H9 (cell line): ENCODE data around the gene EFCAB12. TPM values are rescaled to one million over a fixed set of nuclear protein-coding genes. Genes with fewer than 3 reads are reported as not detected.

Experiments used
- DNase-seq: peaks from one replicate; pipeline ENCODE4 v3.0.0-alpha.2; 2017
- H2AFZ ChIP-seq: one replicate; pipeline ENCODE4 v1.6.1; 2013; ENCODE audit warnings: mild to moderate bottlenecking, low read length, control low read depth, moderate library complexity
- H2AK5ac ChIP-seq: 2 replicates; pipeline ENCODE4 v1.6.1; 2013; ENCODE audit warnings: low read length, control low read depth, mixed read lengths; ENCODE audit not compliant: insufficient read length
- H2BK120ac ChIP-seq: one replicate; pipeline ENCODE4 v1.6.1; 2013; ENCODE audit warnings: low read depth, mild to moderate bottlenecking, low read length, control low read depth, inconsistent platforms; ENCODE audit not compliant: poor library complexity, severe bottlenecking
- H2BK12ac ChIP-seq: 2 replicates; pipeline ENCODE4 v1.6.1; 2013; ENCODE audit warnings: low read length, control low read depth, mixed read lengths, low read depth; ENCODE audit not compliant: insufficient read length
- H2BK15ac ChIP-seq: 2 replicates; pipeline ENCODE4 v1.6.1; 2013; ENCODE audit warnings: low read depth, low read length, control low read depth
- H2BK20ac ChIP-seq: one replicate; pipeline ENCODE4 v1.6.1; 2013; ENCODE audit warnings: low read depth, mild to moderate bottlenecking, low read length, control low read depth, inconsistent platforms; ENCODE audit not compliant: poor library complexity, severe bottlenecking
- H2BK5ac ChIP-seq: 2 replicates; pipeline ENCODE4 v1.6.1; 2013; ENCODE audit warnings: low read length, control low read depth, mixed read lengths; ENCODE audit not compliant: insufficient read length
- H3K14ac ChIP-seq: 2 replicates; pipeline ENCODE4 v1.6.1; 2013; ENCODE audit warnings: low read length, control low read depth; ENCODE audit not compliant: insufficient read depth
- H3K18ac ChIP-seq: 2 replicates; pipeline ENCODE4 v1.6.1; 2013; ENCODE audit warnings: low read depth, mild to moderate bottlenecking, mixed read lengths, low read length, control low read depth; ENCODE audit not compliant: insufficient read length
- H3K23ac ChIP-seq: 2 replicates; pipeline ENCODE4 v1.6.1; 2013; ENCODE audit warnings: low read length, control low read depth, mixed read lengths, low read depth; ENCODE audit not compliant: insufficient read length
- H3K23me2 ChIP-seq: 2 replicates; pipeline ENCODE4 v1.6.1; 2013; ENCODE audit warnings: low read depth, mild to moderate bottlenecking, mixed read lengths, low read length, control low read depth; ENCODE audit not compliant: insufficient read length, poor library complexity, severe bottlenecking
- H3K27ac ChIP-seq: 2 replicates; pipeline ENCODE4 v1.5.1; 2013; ENCODE audit warnings: low read length, control low read depth, mixed read lengths, low read depth; ENCODE audit not compliant: insufficient read length
- H3K27me3 ChIP-seq: 2 replicates; pipeline ENCODE4 v1.6.1; 2013; ENCODE audit warnings: low read length, control low read depth, inconsistent platforms; ENCODE audit not compliant: insufficient read depth
- H3K4ac ChIP-seq: 2 replicates; pipeline ENCODE4 v1.6.1; 2013; ENCODE audit warnings: low read depth, mild to moderate bottlenecking, control low read depth, inconsistent platforms, low read length, moderate library complexity
- H3K4me1 ChIP-seq: 2 replicates; pipeline ENCODE4 v1.6.1; 2013; ENCODE audit warnings: low read length, control low read depth, inconsistent platforms; ENCODE audit not compliant: insufficient read depth
- H3K4me2 ChIP-seq: 2 replicates; pipeline ENCODE4 v1.6.1; 2013; ENCODE audit warnings: low read length, control low read depth, mixed read lengths; ENCODE audit not compliant: insufficient read length, insufficient read depth
- H3K56ac ChIP-seq: 2 replicates; pipeline ENCODE4 v1.6.1; 2013; ENCODE audit warnings: low read depth, mild to moderate bottlenecking, mixed read lengths, low read length, control low read depth; ENCODE audit not compliant: insufficient read length
- H3K79me1 ChIP-seq: 2 replicates; pipeline ENCODE4 v1.6.1; 2013; ENCODE audit warnings: low read depth, mild to moderate bottlenecking, moderate library complexity, low read length, control low read depth, inconsistent platforms; ENCODE audit not compliant: insufficient read depth, poor library complexity, severe bottlenecking
- H3K79me2 ChIP-seq: 2 replicates; pipeline ENCODE4 v1.6.1; 2013; ENCODE audit warnings: low read length, control low read depth, inconsistent platforms; ENCODE audit not compliant: insufficient read depth
- H3K9ac ChIP-seq: 2 replicates; pipeline ENCODE4 v1.6.1; 2013; ENCODE audit warnings: low read length, control low read depth, mixed read lengths; ENCODE audit not compliant: insufficient read length; ENCODE audit errors: extremely low read depth
- H3K9me3 ChIP-seq: one replicate; pipeline ENCODE4 v1.6.1; 2013; ENCODE audit warnings: low read depth, low read length, inconsistent platforms; ENCODE audit not compliant: control insufficient read depth
- H3T11ph ChIP-seq: one replicate; pipeline ENCODE4 v1.6.1; 2013; ENCODE audit warnings: mild to moderate bottlenecking, low read length, control low read depth, inconsistent platforms
- H4K20me1 ChIP-seq: one replicate; pipeline ENCODE4 v1.6.1; 2013; ENCODE audit not compliant: control insufficient read depth, insufficient read length, insufficient read depth
- H4K5ac ChIP-seq: 2 replicates; pipeline ENCODE4 v1.6.1; 2013; ENCODE audit warnings: low read depth, mild to moderate bottlenecking, mixed read lengths, low read length, control low read depth; ENCODE audit not compliant: insufficient read length
- H4K8ac ChIP-seq: replicated peaks from 2 replicates; pipeline ENCODE4 v1.6.1; 2013; ENCODE audit warnings: low read length, control low read depth, mixed read lengths, low read depth; ENCODE audit not compliant: insufficient read length
- H4K91ac ChIP-seq: 2 replicates; pipeline ENCODE4 v1.6.1; 2013; ENCODE audit warnings: low read depth, mild to moderate bottlenecking, moderate library complexity, mixed read lengths, low read length, control low read depth; ENCODE audit not compliant: insufficient read length
- H3K27ac Mint-ChIP-seq, 3 experiments: 2 replicates in 2 of 3; 3 replicates in 1 of 3; pipeline ENCODE4 v1.8.0; 2020 to 2021; ENCODE audit warnings: mixed read lengths in 3 of 3, mild to moderate bottlenecking in 1 of 3, moderate library complexity in 1 of 3
- H3K27me3 Mint-ChIP-seq: 2 replicates; pipeline ENCODE4 v1.8.0; 2021; ENCODE audit warnings: low read depth, mild to moderate bottlenecking, moderate library complexity, mixed read lengths
- H3K36me3 Mint-ChIP-seq, 3 experiments: 2 replicates in 2 of 3; 3 replicates in 1 of 3; pipeline ENCODE4 v1.8.0; 2020 to 2021; ENCODE audit warnings: low read depth in 3 of 3, mixed read lengths in 3 of 3; ENCODE audit not compliant: insufficient read depth in 1 of 3
- H3K4me1 Mint-ChIP-seq, 2 experiments: 2 replicates each; pipeline ENCODE4 v1.8.0; 2020; ENCODE audit warnings: mixed read lengths in 2 of 2
- H3K4me3 Mint-ChIP-seq, 2 experiments: 2 replicates in 1 of 2; 3 replicates in 1 of 2; pipeline ENCODE4 v1.8.0; 2020 to 2021; ENCODE audit warnings: mild to moderate bottlenecking in 2 of 2, mixed read lengths in 2 of 2, moderate library complexity in 1 of 2
- H3K9me3 Mint-ChIP-seq, 2 experiments: 2 replicates in 1 of 2; 3 replicates in 1 of 2; pipeline ENCODE4 v1.8.0; 2020; ENCODE audit warnings: mild to moderate bottlenecking in 2 of 2, mixed read lengths in 2 of 2, moderate library complexity in 1 of 2
- CTCF ChIP-seq: fragments of 200-600 bp; sonication (generic); conservative IDR thresholded peaks from 3 replicates; pipeline ENCODE4 v1.8.0; 2021; ENCODE audit warnings: antibody characterized with exemption, mild to moderate bottlenecking
- WGBS: extraction: QIAGEN DNeasy Blood & Tissue Kit; methylation state at CpG from one replicate; pipeline ENCODE4 v1.1.7; 2013; ENCODE audit warnings: missing lambda C conversion rate, low lambda C conversion rate, mixed read lengths; ENCODE audit not compliant: insufficient read length; ENCODE audit errors: extremely low coverage; 5-methylcytosine and 5-hydroxymethylcytosine counted together
- total RNA-seq: library from RNA; stranded (reverse); gene quantifications from 2 replicates; pipeline ENCODE4 v1.2.1, GENCODE V29; 2021

Gene EFCAB12
- total RNA-seq, 1 experiment from 2014 or later = 0.28 TPM

GRCh38 chr3:129463716-129464115 lies 35.3 kb upstream of the EFCAB12 start:
- Histone ChIP-seq H3K4me2 (no peak overlapping the region), H3K23ac (no peak overlapping the region), H2BK12ac (no peak overlapping the region), H2BK5ac (no peak overlapping the region), H2BK15ac (no peak overlapping the region), H3K4ac (no peak overlapping the region), H4K5ac (no peak overlapping the region), H2AK5ac (no peak overlapping the region), H2AFZ (no peak overlapping the region), H3T11ph (no peak overlapping the region), H4K20me1 (no peaks in the 10 kb centered on the region), H3K4me1 (no peaks in the 10 kb centered on the region), H3K9ac (no peak overlapping the region), H2BK20ac (no peak overlapping the region), H3K27me3 (no peaks in the 10 kb centered on the region), H3K23me2 (no peaks in the 10 kb centered on the region), H3K56ac (no peak overlapping the region), H4K91ac (no peak overlapping the region), H3K79me1 (no peaks in the 10 kb centered on the region), H3K9me3 (no peaks in the 10 kb centered on the region), H3K27ac (no peak overlapping the region), H3K14ac (no peak overlapping the region), H2BK120ac (no peak overlapping the region), H3K18ac (no peak overlapping the region), H3K79me2 (no peaks in the 10 kb centered on the region), H4K8ac (no peak overlapping the region)
- Mint-ChIP-seq H3K27ac (no peak overlapping the region), H3K27me3 (no peaks in the 10 kb centered on the region), H3K36me3 (no peaks in the 10 kb centered on the region; a peak in 2 of 7 replicates), H3K9me3 (no peaks in the 10 kb centered on the region), H3K4me1 (no peaks in the 10 kb centered on the region), H3K4me3 (no peak overlapping the region)
- TF ChIP-seq CTCF = no peak
- DNase-seq = no peak
- WGBS = no CpG with 5 or more reads among the region's 4 CpGs
